HS-27A (cell line): ENCODE measurements around the gene KCNQ1.

Experiments
- DNase-seq: peaks from one replicate; pipeline ENCODE4 v3.0.0-alpha.2; 2012; ENCODE audit warnings: low read depth, missing footprints

Gene KCNQ1

GRCh38 chr11:2553886-2554285 lies 109.1 kb downstream of the KCNQ1 start:
- DNase-seq, result no peak

GRCh38 chr11:2554338-2555207 lies 109.8 kb downstream of the KCNQ1 start:
- no peak for DNase-seq

GRCh38 chr11:2555336-2555735 lies 110.5 kb downstream of the KCNQ1 start:
- DNase-seq, result no peak

GRCh38 chr11:2555891-2556290 lies 111.1 kb downstream of the KCNQ1 start:
- no peak for DNase-seq

GRCh38 chr11:2557381-2557780 lies 112.6 kb downstream of the KCNQ1 start:
- no peak for DNase-seq

GRCh38 chr11:2558397-2558796 lies 113.6 kb downstream of the KCNQ1 start:
- DNase-seq, result no peak

GRCh38 chr11:2558861-2559526 lies 114.2 kb downstream of the KCNQ1 start:
- DNase-seq, result no peak

- no peak for DNase-seq
Measured at GRCh38 chr11:2559527-2560311, 114.9 kb downstream of the KCNQ1 start.

- DNase-seq, result no peak
Measured at GRCh38 chr11:2561696-2562581, 117.1 kb downstream of the KCNQ1 start.

- DNase-seq, result no peak
Measured at GRCh38 chr11:2562890-2563212, 118.0 kb downstream of the KCNQ1 start.

GRCh38 chr11:2563213-2564007 lies 118.6 kb downstream of the KCNQ1 start:
- DNase-seq, result no peak

- DNase-seq, result no peak
Measured at GRCh38 chr11:2564008-2564530, 119.3 kb downstream of the KCNQ1 start.

GRCh38 chr11:2564588-2565425 lies 120.0 kb downstream of the KCNQ1 start:
- no peak for DNase-seq

- no peak for DNase-seq
Measured at GRCh38 chr11:2565447-2566222, 120.8 kb downstream of the KCNQ1 start.

- DNase-seq, result no peak
Measured at GRCh38 chr11:2566223-2567025, 121.6 kb downstream of the KCNQ1 start.

GRCh38 chr11:2567026-2567671 lies 122.3 kb downstream of the KCNQ1 start:
- DNase-seq, result no peak

- no peak for DNase-seq
Measured at GRCh38 chr11:2569321-2569721, 124.5 kb downstream of the KCNQ1 start.
